Posterior cingulate gyrus (tissue), 11 donors: ENCODE data around the gene NME7.

ENCODE experiments used
- DNase-seq, 10 donors: peaks; one replicate each; pipeline versions ENCODE4 v3.0.0 to v3.0.0-alpha.2; 2020 to 2021; ENCODE audit warnings: mixed read lengths in 3 of 10
- intact Hi-C: fragments of 100-400 bp; cut with DNase I; formaldehyde crosslinking; loops from one replicate; pipeline ENCODE4 v1.15.1; 2023

The NME7 gene

GRCh38 chr1:169249611-169250010 lies 118.0 kb downstream of the NME7 start:
- DNase-seq, result no peak
- intact Hi-C loops, result no loop called here

GRCh38 chr1:169245706-169246105 lies 121.9 kb downstream of the NME7 start:
- DNase-seq, result no peak
- intact Hi-C loops, result no loop called here

- intact Hi-C loops, result no loop called here
- DNase-seq, result no peak
Measured at GRCh38 chr1:169240449-169241232, 127.0 kb downstream of the NME7 start.

- no peak for DNase-seq
- intact Hi-C loops, result no loop called here
Measured at GRCh38 chr1:169236880-169237279, 130.7 kb downstream of the NME7 start.

- no peak for DNase-seq
- intact Hi-C loops, result no loop called here
Measured at GRCh38 chr1:169236143-169236542, 131.5 kb downstream of the NME7 start.

GRCh38 chr1:169235568-169235967 lies 132.0 kb downstream of the NME7 start:
- DNase-seq, result no peak
- intact Hi-C loops, result no loop called here

- intact Hi-C loops, result no loop called here
- DNase-seq, result no peak
Measured at GRCh38 chr1:169234780-169235179, 132.8 kb downstream of the NME7 start.

GRCh38 chr1:169217636-169218035 lies 150.0 kb downstream of the NME7 start:
- intact Hi-C loops, result no loop called here
- DNase-seq, result no peak

GRCh38 chr1:169214598-169214997 lies 153.0 kb downstream of the NME7 start:
- intact Hi-C loops, result no loop called here
- DNase-seq, result peak in 1 of 10 donors; percentile 66

- no peak for DNase-seq
- intact Hi-C loops, result no loop called here
Measured at GRCh38 chr1:169212088-169212487, 155.5 kb downstream of the NME7 start.

- intact Hi-C loops, result no loop called here
- no peak for DNase-seq
Measured at GRCh38 chr1:169207797-169208520, 159.6 kb downstream of the NME7 start.

- intact Hi-C loops, result no loop called here
- no peak for DNase-seq
Measured at GRCh38 chr1:169204157-169204556, 163.4 kb downstream of the NME7 start.

GRCh38 chr1:169202791-169203665 lies 164.6 kb downstream of the NME7 start:
- DNase-seq, result no peak
- intact Hi-C loops, result no loop called here

GRCh38 chr1:169201084-169201619 lies 166.4 kb downstream of the NME7 start:
- intact Hi-C loops, result no loop called here
- no peak for DNase-seq

- intact Hi-C loops, result no loop called here
- no peak for DNase-seq
Measured at GRCh38 chr1:169200319-169200718, 167.3 kb downstream of the NME7 start.

GRCh38 chr1:169196581-169196980 lies 171.0 kb downstream of the NME7 start:
- intact Hi-C loops, result no loop called here

GRCh38 chr1:169196161-169196560 lies 171.4 kb downstream of the NME7 start:
- no peak for DNase-seq
- intact Hi-C loops, result no loop called here

More at GRCh38 chr1:169196581-169196980, 171.0 kb downstream of the NME7 start:
- DNase-seq, result no peak

- intact Hi-C loops, result no loop called here
- DNase-seq, result no peak
Measured at GRCh38 chr1:169193191-169193850, 174.3 kb downstream of the NME7 start.

- intact Hi-C loops, result no loop called here
- DNase-seq, result no peak
Measured at GRCh38 chr1:169186106-169186505, 181.5 kb downstream of the NME7 start.

GRCh38 chr1:169184812-169185211 lies 182.8 kb downstream of the NME7 start:
- DNase-seq, result no peak
- intact Hi-C loops, result no loop called here
